ENCODE results near the gene CWF19L2.

- TF ChIP-seq CTCF (IDR thresholded peaks at IDR 0.05), result no peak
- no peak for TF ChIP-seq EP300 (IDR thresholded peaks at IDR 0.05)
- TF ChIP-seq POLR2AphosphoS5 (IDR thresholded peaks at IDR 0.05), result no peak
Measured at GRCh38 chr11:107370390-107370789, 87.2 kb downstream of the CWF19L2 start.
